Central memory CD8-positive, alpha-beta T cell (primary cell): ENCODE results near the gene GMEB1.

Experiments
- ATAC-seq: fragments of 150-1000 bp; cut with Tn5 transposase; replicated peaks from 2 replicates; pipeline ENCODE4 v1.10.0; 2022; ENCODE audit warnings: mild to moderate bottlenecking, moderate FRiP score, moderate number of reproducible peaks; ENCODE audit not compliant: poor library complexity, severe bottlenecking; ENCODE audit errors: extremely low read depth
- DNase-seq, 2 donors: peaks; one replicate each; pipeline ENCODE4 v3.0.0; 2021; ENCODE audit warnings: low spot score in 2 of 2
- H3K27ac Mint-ChIP-seq: one replicate; pipeline ENCODE4 v1.8.0; 2022; ENCODE audit warnings: low read depth, mild to moderate bottlenecking, moderate library complexity, mixed read lengths
- H3K27me3 Mint-ChIP-seq: one replicate; pipeline ENCODE4 v1.8.0; 2022; ENCODE audit warnings: mixed read lengths
- H3K36me3 Mint-ChIP-seq: one replicate; pipeline ENCODE4 v1.8.0; 2022; ENCODE audit warnings: mild to moderate bottlenecking, moderate library complexity, mixed read lengths; ENCODE audit not compliant: insufficient read depth
- H3K4me1 Mint-ChIP-seq: one replicate; pipeline ENCODE4 v1.8.0; 2022; ENCODE audit warnings: mixed read lengths
- H3K4me3 Mint-ChIP-seq: one replicate; pipeline ENCODE4 v1.8.0; 2022; ENCODE audit warnings: mild to moderate bottlenecking, moderate library complexity, mixed read lengths
- H3K9me3 Mint-ChIP-seq: one replicate; pipeline ENCODE4 v1.8.0; 2022; ENCODE audit warnings: mixed read lengths

The GMEB1 gene

GRCh38 chr1:28766532-28767183, 98.1 kb downstream of the GMEB1 start:
- Mint-ChIP-seq H3K27ac (no peak overlapping the region), H3K4me3 (no peak overlapping the region), H3K27me3 (no peaks in the 10 kb centered on the region), H3K9me3 (no peaks in the 10 kb centered on the region), H3K36me3 (peaks cover 46% of the 10 kb centered on the region), H3K4me1 (peaks cover 19% of the 10 kb centered on the region)
- no peak for DNase-seq
- no peak for ATAC-seq
